Keratinocyte (primary cell): Measurements from ENCODE around the gene PHACTR1.

Experiments used
- EZH2 ChIP-seq: IDR thresholded peaks from one replicate; pipeline ENCODE4 v1.6.1; 2012; ENCODE audit warnings: inconsistent platforms, mild to moderate bottlenecking, low read length, moderate library complexity
- TF ChIP-seq, protein P1 (sequence below), 3 experiments: IDR thresholded peaks in 1 of 3; conservative IDR thresholded peaks in 1 of 3; optimal IDR thresholded peaks in 1 of 3; 2 replicates in 2 of 3; 3 replicates in 1 of 3; pipeline versions ENCODE3 to v1.5.1; 2011; ENCODE audit warnings: low read length in 3 of 3, mild to moderate bottlenecking in 3 of 3, moderate library complexity in 2 of 3, control low read depth in 1 of 3, inconsistent platforms in 1 of 3; ENCODE audit not compliant: insufficient read depth in 2 of 3; ENCODE audit errors: extremely low read depth in 1 of 3

GRCh38 chr6:13125841-13126240 is 409.3 kb downstream of the PHACTR1 start:
- TF ChIP-seq, protein P1, sequence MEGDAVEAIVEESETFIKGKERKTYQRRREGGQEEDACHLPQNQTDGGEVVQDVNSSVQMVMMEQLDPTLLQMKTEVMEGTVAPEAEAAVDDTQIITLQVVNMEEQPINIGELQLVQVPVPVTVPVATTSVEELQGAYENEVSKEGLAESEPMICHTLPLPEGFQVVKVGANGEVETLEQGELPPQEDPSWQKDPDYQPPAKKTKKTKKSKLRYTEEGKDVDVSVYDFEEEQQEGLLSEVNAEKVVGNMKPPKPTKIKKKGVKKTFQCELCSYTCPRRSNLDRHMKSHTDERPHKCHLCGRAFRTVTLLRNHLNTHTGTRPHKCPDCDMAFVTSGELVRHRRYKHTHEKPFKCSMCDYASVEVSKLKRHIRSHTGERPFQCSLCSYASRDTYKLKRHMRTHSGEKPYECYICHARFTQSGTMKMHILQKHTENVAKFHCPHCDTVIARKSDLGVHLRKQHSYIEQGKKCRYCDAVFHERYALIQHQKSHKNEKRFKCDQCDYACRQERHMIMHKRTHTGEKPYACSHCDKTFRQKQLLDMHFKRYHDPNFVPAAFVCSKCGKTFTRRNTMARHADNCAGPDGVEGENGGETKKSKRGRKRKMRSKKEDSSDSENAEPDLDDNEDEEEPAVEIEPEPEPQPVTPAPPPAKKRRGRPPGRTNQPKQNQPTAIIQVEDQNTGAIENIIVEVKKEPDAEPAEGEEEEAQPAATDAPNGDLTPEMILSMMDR (optimal IDR thresholded peaks at IDR 0.05 in 1 of 3, IDR thresholded peaks at IDR 0.05 in 1 of 3, conservative IDR thresholded peaks at IDR 0.05 in 1 of 3; ENCODE audit: extremely low read depth in 1 of 3, insufficient read depth in 2 of 3, low read length in 3 of 3) = no peak
- no peak for TF ChIP-seq EZH2
